Subcutaneous abdominal adipose tissue (tissue), 5 donors: ENCODE results near the gene TMEM120B.

ENCODE experiments used
- H3K27ac ChIP-seq: one replicate; pipeline ENCODE4 v1.7.0; 2013; ENCODE audit warnings: low read depth, mild to moderate bottlenecking, inconsistent platforms, low read length, moderate library complexity
- H3K27me3 ChIP-seq, 5 donors: one replicate each; pipeline ENCODE4 v1.7.0; 2013; ENCODE audit warnings: low read length in 5 of 5, inconsistent platforms in 1 of 5; ENCODE audit not compliant: control insufficient read depth in 5 of 5, insufficient read depth in 4 of 5
- H3K36me3 ChIP-seq, 5 donors: one replicate each; pipeline ENCODE4 v1.7.0; 2013; ENCODE audit warnings: low read length in 5 of 5; ENCODE audit not compliant: control insufficient read depth in 5 of 5, insufficient read depth in 5 of 5
- H3K4me1 ChIP-seq, 5 donors: one replicate each; pipeline ENCODE4 v1.7.0; 2013; ENCODE audit warnings: low read length in 5 of 5, mild to moderate bottlenecking in 3 of 5, moderate library complexity in 1 of 5; ENCODE audit not compliant: control insufficient read depth in 5 of 5, insufficient read depth in 5 of 5
- H3K4me3 ChIP-seq, 5 donors: one replicate each; pipeline ENCODE4 v1.7.0; 2013; ENCODE audit warnings: low read length in 5 of 5, low read depth in 1 of 5
- H3K9ac ChIP-seq, 5 donors: one replicate each; pipeline ENCODE4 v1.7.0; 2013; ENCODE audit warnings: low read length in 5 of 5, mild to moderate bottlenecking in 4 of 5, moderate library complexity in 3 of 5
- H3K9me3 ChIP-seq, 5 donors: one replicate each; pipeline ENCODE4 v1.7.0; 2013; ENCODE audit warnings: low read length in 5 of 5; ENCODE audit not compliant: control insufficient read depth in 5 of 5
- donor health status: healthy.
- donor health status: healthy.
- donor health status: healthy.
- donor health status: healthy.
- donor health status: healthy.

Gene TMEM120B

GRCh38 chr12:121830588-121831265, 118.2 kb downstream of the TMEM120B start:
- H3K27me3 ChIP-seq = no peaks in the 10 kb centered on the region
- H3K36me3 ChIP-seq = peaks cover 0 to 60% (median 57%) of the 10 kb centered on the region in 5 donors
- H3K4me3 ChIP-seq = no peak overlapping the region
- H3K4me1 ChIP-seq = peaks cover 0 to 2% (median 0%) of the 10 kb centered on the region in 5 donors
- no peak overlapping the region for H3K27ac ChIP-seq
- no peak overlapping the region for H3K9ac ChIP-seq
- H3K9me3 ChIP-seq = no peaks in the 10 kb centered on the region
